GM12878 (cell line): ENCODE results near the gene OR56A5. TPM values are rescaled to one million over a fixed set of nuclear protein-coding genes. Genes with fewer than 3 reads are reported as not detected.

Source experiments
- ATAC-seq: fragments of 200-7000 bp; cut with Tn5 transposase; 3 replicates; pipeline ENCODE4 v1.9.1; 2020; ENCODE audit warnings: mild to moderate bottlenecking, moderate library complexity
- BruUV-seq: library from RNA; stranded (reverse); fragments of 400-500 nt; replicated peaks from 2 replicates; lab custom pipeline; 2021; lab: Mats Ljungman, UMichigan
- CTCF ChIA-PET: fragments of 300-600 bp; sonication (Branson Sonifier 250); formaldehyde crosslinking; extraction: SDS; loops from one replicate; lab custom pipeline; 2021; ENCODE audit warnings: inconsistent platforms; lab: Yijun Ruan, JAX
- POLR2A ChIA-PET: fragments of 350-600 bp; formaldehyde crosslinking; extraction: SDS; loops from one replicate; lab custom pipeline; 2021; ENCODE audit warnings: inconsistent platforms; lab: Charles Lee
- RAD21 ChIA-PET: fragments of 300-600 bp; sonication (Branson Sonifier 250); formaldehyde crosslinking; loops from one replicate; lab custom pipeline; 2023; ENCODE audit warnings: antibody characterized with exemption; ENCODE audit not compliant: unreplicated experiment; lab: Charles Lee
- SMC1A ChIA-PET: fragments of 300-600 bp; sonication (Branson Sonifier 250); formaldehyde crosslinking; loops from one replicate; lab custom pipeline; 2023; ENCODE audit not compliant: unreplicated experiment, uncharacterized antibody; lab: Charles Lee
- DNase-seq: peaks from one replicate; pipeline ENCODE4 v3.0.0-alpha.2; 2011; ENCODE audit warnings: low read depth, low spot score
- FAIRE-seq: peaks from 3 replicates; lab custom pipeline; 2011; peaks lifted over from hg19 to GRCh38; lab: Jason Lieb, UNC
- H2AFZ ChIP-seq: 2 replicates; pipeline ENCODE4 v1.6.0; 2011; ENCODE audit warnings: low read depth, low read length, control low read depth; ENCODE audit not compliant: control insufficient read depth
- H3K27ac ChIP-seq: 2 replicates; pipeline ENCODE4 v1.5.1; 2011; ENCODE audit warnings: control low read depth; ENCODE audit not compliant: control insufficient read depth, insufficient read depth
- H3K27me3 ChIP-seq, 2 experiments: replicated peaks in 1 of 2; 2 replicates each; pipeline versions ENCODE4 v1.6.0 to v1.6.1; 2011; ENCODE audit warnings: low read length in 1 of 2; ENCODE audit not compliant: control insufficient read depth in 2 of 2, insufficient read depth in 2 of 2
- H3K36me3 ChIP-seq, 2 experiments: 2 replicates each; pipeline ENCODE4 v1.5.1; 2011; ENCODE audit warnings: low read length in 1 of 2; ENCODE audit not compliant: control insufficient read depth in 2 of 2, insufficient read depth in 2 of 2
- H3K4me1 ChIP-seq: 2 replicates; pipeline ENCODE4 v1.6.1; 2011; ENCODE audit warnings: mild to moderate bottlenecking, low read length, moderate library complexity, mixed read lengths; ENCODE audit not compliant: control insufficient read depth, insufficient read depth
- H3K4me2 ChIP-seq: 2 replicates; pipeline ENCODE4 v1.6.0; 2011; ENCODE audit warnings: control low read depth; ENCODE audit not compliant: control insufficient read depth, insufficient read depth
- H3K4me3 ChIP-seq: fragments of 200-600 bp; sonication (generic); 2 replicates; pipeline ENCODE4 v1.5.1; 2016
- H3K79me2 ChIP-seq: 2 replicates; pipeline ENCODE4 v1.6.0; 2011; ENCODE audit warnings: low read length; ENCODE audit not compliant: control insufficient read depth, insufficient read depth
- H3K9ac ChIP-seq: 2 replicates; pipeline ENCODE4 v1.8.0; 2011; ENCODE audit warnings: low read length, control low read depth, mixed read lengths; ENCODE audit not compliant: control insufficient read depth, insufficient read depth
- H3K9me3 ChIP-seq: replicated peaks from 3 replicates; pipeline ENCODE4 v1.5.1; 2011; ENCODE audit warnings: mild to moderate bottlenecking, low read length; ENCODE audit not compliant: control insufficient read depth, insufficient read depth
- H4K20me1 ChIP-seq: 2 replicates; pipeline ENCODE4 v1.6.0; 2011; ENCODE audit not compliant: control insufficient read depth, insufficient read depth
- ASH2L ChIP-seq: fragments of 300-600, 200-600 bp; sonication (generic); IDR thresholded peaks from 2 replicates; pipeline ENCODE4 v1.6.1; 2017; ENCODE audit warnings: low read depth, mild to moderate bottlenecking, borderline replicate concordance
- CEBPB ChIP-seq, 2 experiments: fragments of 150-350 bp in 1 of 2; IDR thresholded peaks; 2 replicates each; pipeline ENCODE4 v1.6.1; 2012 to 2014; ENCODE audit warnings: low read depth in 2 of 2, low read length in 2 of 2, borderline replicate concordance in 1 of 2, inconsistent platforms in 1 of 2
- CHD4 ChIP-seq: fragments of 200-600 bp; sonication (generic); IDR thresholded peaks from 2 replicates; pipeline ENCODE4 v1.6.1; 2016; ENCODE audit warnings: mild to moderate bottlenecking
- CTCF ChIP-seq, 3 experiments: IDR thresholded peaks in 2 of 3; conservative IDR thresholded peaks in 1 of 3; 2 replicates each; pipeline ENCODE4 v1.5.1; 2011; ENCODE audit warnings: low read depth in 3 of 3, low read length in 3 of 3, mild to moderate bottlenecking in 3 of 3, control low read depth in 2 of 3, moderate library complexity in 2 of 3, inconsistent platforms in 1 of 3, mixed read lengths in 1 of 3; ENCODE audit not compliant: control insufficient read depth in 2 of 3, insufficient read depth in 1 of 3; ENCODE audit errors: extremely low read depth in 1 of 3
- HDAC6 ChIP-seq: fragments of 200-600 bp; sonication (generic); IDR thresholded peaks from one replicate; pipeline ENCODE4 v1.8.0; 2017; ENCODE audit warnings: antibody characterized with exemption; ENCODE audit not compliant: unreplicated experiment
- JUNB ChIP-seq: IDR thresholded peaks from 2 replicates; pipeline ENCODE4 v1.6.1; 2016; ENCODE audit warnings: antibody characterized with exemption, mild to moderate bottlenecking
- JUND ChIP-seq: IDR thresholded peaks from 2 replicates; pipeline ENCODE4 v1.6.1; 2012; ENCODE audit warnings: low read depth, mild to moderate bottlenecking, low read length, improper control_type of control experiment, moderate library complexity
- KLF5 ChIP-seq: fragments of 450-650 bp; IDR thresholded peaks from 2 replicates; pipeline ENCODE4 v1.6.1; 2014; ENCODE audit warnings: mild to moderate bottlenecking; ENCODE audit not compliant: partially characterized antibody
- MEF2A ChIP-seq: IDR thresholded peaks from 2 replicates; pipeline ENCODE4 v1.6.1; 2011; ENCODE audit warnings: low read depth, mild to moderate bottlenecking, low read length, moderate library complexity; ENCODE audit not compliant: insufficient read depth
- POLR2AphosphoS5 ChIP-seq: IDR thresholded peaks from 2 replicates; pipeline ENCODE4 v1.6.1; 2011; ENCODE audit warnings: mild to moderate bottlenecking, low read length, inconsistent platforms
- RCOR1 ChIP-seq: conservative IDR thresholded peaks from 2 replicates; pipeline ENCODE4 v1.6.1; 2012; ENCODE audit warnings: low read depth, low read length, improper control_type of control experiment
- STAT1 ChIP-seq: fragments of 450-650 bp; conservative IDR thresholded peaks from 2 replicates; pipeline ENCODE4 v1.6.1; 2014; ENCODE audit warnings: antibody characterized with exemption, mild to moderate bottlenecking
- ZBED1 ChIP-seq: IDR thresholded peaks from 2 replicates; pipeline ENCODE4 v1.6.1; 2016; ENCODE audit warnings: borderline replicate concordance
- ZNF24 ChIP-seq: fragments of 450-650 bp; IDR thresholded peaks from 2 replicates; pipeline ENCODE4 v1.6.1; 2017; ENCODE audit warnings: antibody characterized with exemption, mild to moderate bottlenecking
- WGBS: methylation state at CpG from one replicate; pipeline ENCODE4 v1.1.6; 2016; ENCODE audit warnings: low lambda C conversion rate; ENCODE audit not compliant: insufficient replicate concordance, insufficient coverage; ENCODE audit errors: missing lambda C conversion rate; 5-methylcytosine and 5-hydroxymethylcytosine counted together
- in situ Hi-C: fragments of 300-500 bp; cut with MboI; formaldehyde crosslinking; loops from 9 replicates; pipeline ENCODE4 v1.14.3; 2018; ENCODE audit warnings: mixed read lengths
- intact Hi-C: fragments of 100-400 bp; cut with micrococcal nuclease; formaldehyde crosslinking; loops from one replicate; pipeline ENCODE4 v1.14.2; 2022; ENCODE audit not compliant: unreplicated experiment
- polyA plus RNA-seq, 11 experiments: library from polyadenylated mRNA; depleted of rRNA in 4 of 11; unstranded in 6 of 11; stranded (reverse) in 5 of 11; fragments of >200 nt; fragmentation: Nextera tagmentation in 4 of 11; fragmentation: Illumina TruSeq in 1 of 11; extraction: Ambion mirVana in 4 of 11; extraction: Trizol in 1 of 11; gene quantifications; 1 replicate in 1 of 11; 2 replicates in 10 of 11; pipeline versions ENCODE4 v1.2.1 to v1.2.3, GENCODE V29; 2011 to 2016; ENCODE audit warnings: inconsistent platforms in 2 of 11, missing spikeins in 2 of 11, low read depth in 1 of 11
- total RNA-seq, 4 experiments: library from RNA; depleted of rRNA in 3 of 4; stranded (reverse); fragments of >200 nt in 3 of 4; fragmentation: Illumina TruSeq in 1 of 4; extraction: Trizol in 1 of 4; gene quantifications; 2 replicates each; pipeline versions ENCODE4 v1.2.1 to v1.2.3, GENCODE V29; 2013 to 2021
- TF ChIP-seq, protein P1 (sequence below): IDR thresholded peaks from 2 replicates; pipeline ENCODE4 v1.6.1; 2011; ENCODE audit warnings: mild to moderate bottlenecking, low read depth, low read length, moderate library complexity; ENCODE audit not compliant: insufficient replicate concordance
- TF ChIP-seq, protein P2 (sequence below): IDR thresholded peaks from 2 replicates; pipeline ENCODE4 v1.6.1; 2011; ENCODE audit warnings: low read depth, mild to moderate bottlenecking, low read length, moderate library complexity, borderline replicate concordance; ENCODE audit errors: extremely low read depth

Gene OR56A5
- total and polyA plus RNA-seq, 10 of the 15 experiments (the other 5 are each of a cell fraction or from before 2014, with no cell fraction given) = not detected

- Histone ChIP-seq H3K36me3 (no peaks in the 10 kb centered on the region), H3K4me3 (no peak overlapping the region)
- intact Hi-C loops = no loop called here
- no peak for FAIRE-seq
- CTCF ChIA-PET = no interaction called here
- TF ChIP-seq, protein P1, sequence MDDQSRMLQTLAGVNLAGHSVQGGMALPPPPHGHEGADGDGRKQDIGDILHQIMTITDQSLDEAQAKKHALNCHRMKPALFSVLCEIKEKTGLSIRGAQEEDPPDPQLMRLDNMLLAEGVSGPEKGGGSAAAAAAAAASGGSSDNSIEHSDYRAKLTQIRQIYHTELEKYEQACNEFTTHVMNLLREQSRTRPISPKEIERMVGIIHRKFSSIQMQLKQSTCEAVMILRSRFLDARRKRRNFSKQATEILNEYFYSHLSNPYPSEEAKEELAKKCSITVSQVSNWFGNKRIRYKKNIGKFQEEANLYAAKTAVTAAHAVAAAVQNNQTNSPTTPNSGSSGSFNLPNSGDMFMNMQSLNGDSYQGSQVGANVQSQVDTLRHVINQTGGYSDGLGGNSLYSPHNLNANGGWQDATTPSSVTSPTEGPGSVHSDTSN = no peak
- TF ChIP-seq POLR2AphosphoS5 (no peak), ZBED1 (no peak)
- TF ChIP-seq, all 136 proteins: peak for 0
- in situ Hi-C loops = no loop called here
- no peak overlapping the region for H3K27ac ChIP-seq
- no peaks in the 10 kb centered on the region for H3K9me3 ChIP-seq
- no peaks in the 10 kb centered on the region for H3K27me3 ChIP-seq
- no peaks in the 10 kb centered on the region for H4K20me1 ChIP-seq
- H3K9ac ChIP-seq = no peak overlapping the region
- H2AFZ ChIP-seq = no peak overlapping the region
- H3K4me2 ChIP-seq = no peak overlapping the region
- 0% methylated on average over 1 of the region's 1 CpG for WGBS
- BruUV-seq = no TSS peak
- ATAC-seq = no peak
- H3K79me2 ChIP-seq = no peaks in the 10 kb centered on the region
- no peak for DNase-seq
- ChIA-PET POLR2A (no interaction called here), SMC1A (no interaction called here), RAD21 (no interaction called here)
- no peaks in the 10 kb centered on the region for H3K4me1 ChIP-seq
Observed at GRCh38 chr11:5973530-5973929, 5.2 kb upstream of the OR56A5 start.

GRCh38 chr11:5967708-5968107 is 586 bp downstream of the OR56A5 start:
- H3K4me2 ChIP-seq = no peak overlapping the region
- WGBS = 8% methylated on average over 3 of the region's 3 CpGs
- intact Hi-C loops = no loop called here
- TF ChIP-seq STAT1 = no peak
- TF ChIP-seq CHD4 = no peak
- TF ChIP-seq JUNB = no peak
- TF ChIP-seq, protein P2, sequence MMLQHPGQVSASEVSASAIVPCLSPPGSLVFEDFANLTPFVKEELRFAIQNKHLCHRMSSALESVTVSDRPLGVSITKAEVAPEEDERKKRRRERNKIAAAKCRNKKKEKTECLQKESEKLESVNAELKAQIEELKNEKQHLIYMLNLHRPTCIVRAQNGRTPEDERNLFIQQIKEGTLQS = no peak
- TF ChIP-seq RCOR1 = no peak
- TF ChIP-seq ZNF24 = no peak
- no peak for TF ChIP-seq JUND
- no peak for TF ChIP-seq MEF2A
- no peak for TF ChIP-seq ASH2L
- no peak for TF ChIP-seq CTCF (IDR thresholded peaks at IDR 0.05 in 2 of 3, conservative IDR thresholded peaks at IDR 0.05 in 1 of 3; ENCODE audit: control insufficient read depth in 2 of 3, extremely low read depth in 1 of 3, insufficient read depth in 1 of 3, low read depth in 3 of 3, low read length in 3 of 3)
- no peak for TF ChIP-seq HDAC6
- no peak for TF ChIP-seq KLF5
- TF ChIP-seq CEBPB (IDR thresholded peaks at IDR 0.05; ENCODE audit: borderline replicate concordance in 1 of 2, low read depth in 2 of 2, low read length in 2 of 2) = no peak

More at GRCh38 chr11:5967708-5968107, 586 bp downstream of the OR56A5 start:
- no peaks in the 10 kb centered on the region; the same call in 2 of the 3 replicates for H3K9me3 ChIP-seq
- no peak overlapping the region for H3K27ac ChIP-seq
- DNase-seq (no peak), ATAC-seq (no peak), FAIRE-seq (no peak)
- no TSS peak for BruUV-seq
- ChIA-PET CTCF (no interaction called here), POLR2A (no interaction called here), SMC1A (no interaction called here), RAD21 (no interaction called here)
- no peak overlapping the region for H3K9ac ChIP-seq
- no peaks in the 10 kb centered on the region for H3K27me3 ChIP-seq
- no peak overlapping the region for H3K4me3 ChIP-seq
- in situ Hi-C loops = no loop called here
- no peaks in the 10 kb centered on the region for H3K36me3 ChIP-seq
- H4K20me1 ChIP-seq = no peaks in the 10 kb centered on the region
- H2AFZ ChIP-seq = no peak overlapping the region
- H3K79me2 ChIP-seq = no peaks in the 10 kb centered on the region
- no peaks in the 10 kb centered on the region for H3K4me1 ChIP-seq
